Epithelial cell of esophagus (primary cell): ENCODE measurements around the gene USP25.

Source experiments
- DNase-seq: peaks from one replicate; pipeline ENCODE4 v3.0.0; 2010; ENCODE audit warnings: low read depth
- H3K4me3 ChIP-seq: 2 replicates; pipeline ENCODE4 v1.5.1; 2011; ENCODE audit warnings: mild to moderate bottlenecking, low read length, control low read depth
- CTCF ChIP-seq: IDR thresholded peaks from 2 replicates; pipeline ENCODE4 v1.5.1; 2011; ENCODE audit warnings: low read depth, mild to moderate bottlenecking, low read length, control low read depth, inconsistent platforms; ENCODE audit not compliant: insufficient read depth; ENCODE audit errors: missing control alignments

Gene USP25

GRCh38 chr21:15749861-15750159, 20.0 kb downstream of the USP25 start:
- no peak overlapping the region for H3K4me3 ChIP-seq
- DNase-seq, result no peak
- no peak for TF ChIP-seq CTCF

GRCh38 chr21:15751037-15751436, 21.3 kb downstream of the USP25 start:
- TF ChIP-seq CTCF, result no peak
- no peak for DNase-seq
- H3K4me3 ChIP-seq, result no peak overlapping the region

- TF ChIP-seq CTCF, result no peak
- no peak overlapping the region for H3K4me3 ChIP-seq
- DNase-seq, result no peak
Observed at GRCh38 chr21:15751546-15751945, 21.8 kb downstream of the USP25 start.

GRCh38 chr21:15752763-15753407, 23.1 kb downstream of the USP25 start:
- no peak for TF ChIP-seq CTCF
- peak; percentile 68 for DNase-seq
- no peak overlapping the region for H3K4me3 ChIP-seq

GRCh38 chr21:15753741-15754140, 24.0 kb downstream of the USP25 start:
- H3K4me3 ChIP-seq, result no peak overlapping the region
- TF ChIP-seq CTCF, result no peak
- no peak for DNase-seq

GRCh38 chr21:15754640-15755039, 24.9 kb downstream of the USP25 start:
- TF ChIP-seq CTCF, result no peak
- no peak overlapping the region for H3K4me3 ChIP-seq
- DNase-seq, result peak; percentile 77

GRCh38 chr21:15755125-15755524, 25.3 kb downstream of the USP25 start:
- DNase-seq, result no peak
- no peak overlapping the region for H3K4me3 ChIP-seq
- no peak for TF ChIP-seq CTCF
